Transverse colon (tissue), 4 donors: ENCODE data around the gene SLC38A4.

ENCODE experiments used
- POLR2A ChIP-seq: fragments of 450-650 bp; IDR thresholded peaks from one replicate; pipeline ENCODE4 v1.6.1; 2016; ENCODE audit warnings: antibody characterized with exemption, mild to moderate bottlenecking, moderate library complexity
- POLR2AphosphoS5 ChIP-seq, 3 donors: sonication (generic); formaldehyde crosslinking; IDR thresholded peaks; one replicate each; pipeline ENCODE4 v1.6.1; 2016; ENCODE audit warnings: antibody characterized with exemption in 3 of 3
- TF ChIP-seq, protein P1 (sequence below), 5 experiments: fragments of 200-600 bp in 3 of 5; fragments of 450-650 bp in 2 of 5; sonication (generic) in 3 of 5; IDR thresholded peaks; 1 replicate in 2 of 5; 2 replicates in 3 of 5; pipeline ENCODE4 v1.5.1; 2016 to 2017; ENCODE audit warnings: antibody characterized with exemption in 5 of 5, inconsistent platforms in 3 of 5, mild to moderate bottlenecking in 2 of 5, moderate library complexity in 1 of 5

DNA sequence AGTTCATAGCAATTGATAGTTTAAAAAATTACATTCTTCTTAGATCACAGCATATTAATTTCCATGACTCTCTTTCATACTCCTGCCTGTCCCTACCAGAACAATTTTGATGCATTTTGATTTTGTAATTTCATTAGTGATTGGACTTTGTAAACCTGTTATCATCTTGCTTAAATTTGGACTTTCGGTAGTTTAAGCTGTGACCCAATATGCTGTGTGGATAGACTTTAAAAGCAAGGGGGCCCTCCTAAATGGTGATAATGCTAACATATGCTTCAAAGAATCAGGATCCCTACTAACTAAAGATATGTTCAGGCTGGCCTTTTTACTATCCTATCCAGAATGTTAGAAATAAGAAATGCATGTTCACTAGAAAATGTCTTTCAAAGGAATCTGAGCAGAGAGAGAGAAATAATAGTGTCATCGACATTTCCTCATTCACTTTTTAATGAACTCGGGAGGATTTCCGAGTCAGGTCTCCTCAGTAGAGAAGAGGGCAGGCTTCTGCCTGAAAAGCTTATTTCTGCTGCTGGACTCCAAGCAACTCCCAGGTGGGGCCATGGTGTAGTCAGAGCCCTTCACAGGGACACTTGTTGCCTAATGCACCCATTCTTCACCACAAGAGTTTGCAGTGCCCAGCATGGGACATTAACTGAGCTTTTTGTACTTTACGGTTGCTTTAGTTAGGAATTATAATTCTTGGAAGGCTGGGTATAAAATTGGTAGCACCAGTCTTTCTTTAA lies 16.7 kb downstream of the SLC38A4 start:
- TF ChIP-seq POLR2A: no peak
- TF ChIP-seq POLR2AphosphoS5 (IDR thresholded peaks at IDR 0.05): no peak
- TF ChIP-seq, protein P1, sequence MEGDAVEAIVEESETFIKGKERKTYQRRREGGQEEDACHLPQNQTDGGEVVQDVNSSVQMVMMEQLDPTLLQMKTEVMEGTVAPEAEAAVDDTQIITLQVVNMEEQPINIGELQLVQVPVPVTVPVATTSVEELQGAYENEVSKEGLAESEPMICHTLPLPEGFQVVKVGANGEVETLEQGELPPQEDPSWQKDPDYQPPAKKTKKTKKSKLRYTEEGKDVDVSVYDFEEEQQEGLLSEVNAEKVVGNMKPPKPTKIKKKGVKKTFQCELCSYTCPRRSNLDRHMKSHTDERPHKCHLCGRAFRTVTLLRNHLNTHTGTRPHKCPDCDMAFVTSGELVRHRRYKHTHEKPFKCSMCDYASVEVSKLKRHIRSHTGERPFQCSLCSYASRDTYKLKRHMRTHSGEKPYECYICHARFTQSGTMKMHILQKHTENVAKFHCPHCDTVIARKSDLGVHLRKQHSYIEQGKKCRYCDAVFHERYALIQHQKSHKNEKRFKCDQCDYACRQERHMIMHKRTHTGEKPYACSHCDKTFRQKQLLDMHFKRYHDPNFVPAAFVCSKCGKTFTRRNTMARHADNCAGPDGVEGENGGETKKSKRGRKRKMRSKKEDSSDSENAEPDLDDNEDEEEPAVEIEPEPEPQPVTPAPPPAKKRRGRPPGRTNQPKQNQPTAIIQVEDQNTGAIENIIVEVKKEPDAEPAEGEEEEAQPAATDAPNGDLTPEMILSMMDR (IDR thresholded peaks at IDR 0.05): no peak
